HG03280 (cell line): Measurements from ENCODE around the gene COP1.

Experiments used
- ATAC-seq: cut with Tn5 transposase; IDR thresholded peaks from one replicate; pipeline ENCODE4 v1.9.1; 2021; ENCODE audit warnings: mild to moderate bottlenecking, moderate library complexity; ENCODE audit not compliant: unreplicated experiment

COP1 gene

DNA sequence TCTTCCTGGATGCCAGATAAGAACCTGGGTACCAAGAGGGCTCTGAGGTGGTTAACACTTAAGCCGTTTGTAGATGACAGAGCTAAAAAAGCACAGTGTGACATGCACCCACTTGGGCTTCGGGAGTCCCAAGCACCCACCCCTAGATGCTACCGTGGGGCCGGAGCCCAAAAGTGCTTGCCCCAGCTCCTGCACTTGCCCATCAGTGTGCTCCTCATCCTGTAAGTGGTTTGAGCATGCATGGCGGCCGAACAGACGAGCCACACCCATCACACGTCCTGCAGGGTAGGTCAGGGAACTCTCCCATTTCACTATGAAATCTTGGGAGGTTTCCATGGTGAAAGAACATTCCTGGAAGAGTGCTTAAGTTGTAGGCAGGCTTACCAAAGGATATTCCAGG, 304.8 kb downstream of the COP1 start:
- ATAC-seq, result no peak

GRCh38 chr1:175901076-175901836, 305.8 kb downstream of the COP1 start:
- no peak for ATAC-seq

GRCh38 chr1:175900171-175900570, 306.9 kb downstream of the COP1 start:
- ATAC-seq, result no peak

GRCh38 chr1:175895966-175896365, 311.1 kb downstream of the COP1 start:
- ATAC-seq, result no peak
